Bone marrow (tissue), 2 donors: ENCODE data around the gene GBE1.
"Not testable (repeated sequence)": the region's sequence is repeated elsewhere in the genome, so short reads cannot be mapped to it uniquely, and the experiment has no call there.

Experiments
- DNase-seq, 2 donors: peaks; one replicate each; lab custom pipeline; 2025; lab: John Stamatoyannopoulos, UW

GBE1 gene

DNA sequence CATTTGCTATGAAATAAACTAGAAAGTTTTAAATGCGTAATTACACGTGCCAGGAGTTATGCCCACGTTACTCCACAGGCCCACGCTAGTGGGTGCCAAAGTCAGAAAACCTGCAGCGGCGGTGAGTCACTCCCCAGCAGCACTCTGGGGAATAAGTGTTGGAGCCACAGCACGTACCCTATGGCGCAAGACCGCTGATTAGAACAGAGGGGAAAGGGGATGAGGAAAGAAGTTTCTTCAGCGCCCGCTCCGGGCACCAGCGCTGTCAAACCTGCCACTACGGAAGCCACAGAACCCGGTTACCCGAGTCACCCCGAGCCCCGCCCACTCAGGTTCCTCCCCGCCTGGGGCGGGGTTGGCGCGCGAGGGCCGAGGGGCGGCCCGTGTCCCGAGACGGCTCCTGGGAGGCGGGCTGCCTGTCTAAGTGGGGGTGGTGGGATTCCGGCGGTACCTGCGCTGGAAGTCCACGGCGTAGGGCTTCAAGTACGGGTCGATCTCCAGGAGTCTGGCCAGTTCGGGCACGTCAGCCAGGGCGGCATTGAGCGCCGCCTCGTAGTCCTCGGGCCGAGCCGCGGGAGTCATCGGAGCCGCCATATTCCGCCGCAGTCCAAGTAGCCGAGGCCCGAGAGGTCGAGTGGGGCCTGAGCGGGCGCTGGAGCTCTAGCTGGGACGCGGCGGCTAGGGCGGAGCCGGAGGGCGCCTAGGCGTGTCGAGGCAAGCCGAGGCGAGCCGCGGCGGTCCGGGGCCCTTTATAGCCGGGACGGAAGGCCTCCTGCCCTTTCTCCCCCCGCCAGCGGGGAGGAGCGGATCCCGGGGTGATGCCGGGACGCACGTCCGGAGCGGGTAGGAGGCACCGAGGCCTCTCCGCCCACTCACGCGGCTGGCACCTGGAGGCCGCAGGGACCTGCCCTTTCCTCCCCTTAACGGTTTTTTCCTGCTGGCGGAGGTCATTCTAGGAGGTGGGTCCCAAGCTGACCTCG, at the start of gene GBE1:
GBE1 (minus strand) TSS at position 722 of the 980 bp plus-strand sequence; CDS start at position 594, 128 bp downstream.
- DNase-seq = peak; percentile 96 to 98

DNA sequence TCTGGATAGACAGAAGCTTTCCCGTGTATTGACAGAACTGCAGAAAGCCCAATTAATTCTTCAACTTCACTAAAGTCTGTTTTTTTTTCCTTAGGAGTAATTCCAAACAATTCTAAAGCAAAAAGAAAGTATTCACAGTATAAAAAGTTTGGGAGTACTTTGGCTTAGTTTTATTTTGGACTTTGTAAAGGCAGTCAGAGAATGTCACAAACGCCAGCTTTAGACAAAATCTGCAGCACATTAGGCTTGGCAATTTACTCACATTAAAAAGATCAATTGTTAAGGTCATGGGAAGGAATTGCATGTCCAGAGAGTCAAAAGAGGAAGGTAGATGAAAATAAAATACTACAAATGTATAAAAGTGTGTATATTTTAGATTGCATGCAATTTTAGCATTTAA, 47.5 kb upstream of the GBE1 start:
- no peak for DNase-seq

DNA sequence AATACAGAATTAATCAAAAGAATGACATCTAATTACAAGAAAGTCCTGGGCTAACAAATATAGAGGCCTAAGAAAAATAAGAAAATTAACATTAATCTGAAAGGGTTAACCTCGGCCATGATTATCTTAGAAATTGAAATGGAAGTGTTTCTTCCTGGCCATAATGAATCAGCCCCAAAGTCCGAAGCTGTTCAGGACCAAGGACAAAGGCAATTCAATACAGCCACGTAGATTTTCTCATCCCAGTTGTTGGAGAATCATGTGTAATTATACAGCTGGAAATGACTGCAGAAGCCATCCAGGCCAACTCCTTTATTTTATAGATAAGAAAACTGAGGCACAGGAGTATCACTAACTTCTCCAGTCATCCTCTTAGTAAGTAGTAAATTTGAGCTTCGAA, 38.0 kb upstream of the GBE1 start:
- no peak for DNase-seq

DNA sequence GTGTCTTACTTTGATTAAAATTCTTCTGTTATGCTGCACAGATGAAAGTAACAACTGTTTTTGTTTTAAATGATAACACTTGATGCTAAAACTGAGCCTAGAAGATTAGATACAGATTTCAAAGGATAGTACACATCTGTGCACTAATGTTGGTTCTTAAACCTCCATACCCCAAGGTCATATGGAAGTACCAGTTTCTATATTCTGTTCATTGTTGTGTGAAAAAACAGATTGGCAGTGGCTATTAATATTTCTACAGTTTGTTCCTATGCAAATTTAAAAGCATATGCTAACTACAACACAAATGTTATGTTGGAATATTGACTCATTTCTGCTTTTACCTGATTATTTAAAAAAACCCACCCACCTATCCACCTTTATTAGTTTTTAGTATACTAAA, 32.0 kb upstream of the GBE1 start:
- no peak for DNase-seq

DNA sequence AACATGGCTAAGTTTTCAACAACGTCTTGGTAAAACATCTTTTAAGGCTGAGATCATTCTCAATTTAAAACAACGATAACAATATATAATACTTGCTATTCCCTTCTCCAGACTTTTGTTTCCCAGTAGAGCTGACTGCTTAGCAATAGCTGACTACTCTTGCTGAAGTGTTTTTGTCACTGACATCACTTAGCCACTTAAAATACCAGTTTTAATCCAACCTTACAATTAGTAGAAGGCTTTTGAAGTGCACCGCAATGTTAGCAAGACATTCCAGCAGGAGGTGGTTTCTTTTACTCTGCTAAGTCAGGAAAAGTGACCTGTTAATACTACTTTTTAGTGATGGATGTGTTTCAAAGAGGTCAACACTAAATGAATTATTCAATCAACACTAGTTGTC, 28.7 kb upstream of the GBE1 start:
- DNase-seq = no peak

DNA sequence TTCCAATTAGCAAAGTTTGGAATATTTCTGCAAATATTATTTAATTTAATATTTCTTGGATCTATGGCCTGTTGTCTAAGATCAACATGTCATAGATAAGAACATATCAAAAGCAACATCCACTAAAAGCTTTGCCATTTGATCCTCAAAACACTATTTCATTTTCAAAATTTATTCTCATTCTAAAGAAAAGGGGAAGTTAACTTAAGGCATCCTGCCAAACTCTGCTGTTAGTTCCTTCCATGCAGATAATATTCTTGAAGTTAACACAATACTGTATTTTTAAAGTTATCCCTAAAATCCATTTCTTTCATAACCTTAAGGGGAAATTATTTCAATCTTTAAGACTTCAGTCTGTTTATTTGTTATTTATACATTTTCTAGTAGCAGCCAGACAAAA, 28.2 kb upstream of the GBE1 start:
- peak in 1 of 2 donors; percentile 53 for DNase-seq

DNA sequence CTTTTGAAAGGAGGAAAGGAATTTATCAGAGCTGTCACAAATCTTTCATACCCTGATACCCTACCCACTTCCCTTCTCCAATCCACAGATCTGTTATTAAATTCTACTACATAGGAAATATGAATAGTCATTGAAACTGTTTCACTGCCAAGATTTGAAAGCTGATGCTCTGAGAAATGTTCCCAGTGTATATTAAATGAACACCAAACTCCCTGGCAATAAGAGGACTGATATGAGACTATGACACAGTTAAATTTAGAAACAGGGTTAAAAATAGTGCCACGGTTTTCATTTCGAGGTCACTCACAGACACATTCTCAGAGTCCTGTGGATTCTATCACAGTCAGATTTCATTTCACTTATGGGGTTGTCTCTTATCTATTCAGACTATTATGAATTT, 27.2 kb upstream of the GBE1 start:
- DNase-seq = peak in 1 of 2 donors; percentile 11

DNA sequence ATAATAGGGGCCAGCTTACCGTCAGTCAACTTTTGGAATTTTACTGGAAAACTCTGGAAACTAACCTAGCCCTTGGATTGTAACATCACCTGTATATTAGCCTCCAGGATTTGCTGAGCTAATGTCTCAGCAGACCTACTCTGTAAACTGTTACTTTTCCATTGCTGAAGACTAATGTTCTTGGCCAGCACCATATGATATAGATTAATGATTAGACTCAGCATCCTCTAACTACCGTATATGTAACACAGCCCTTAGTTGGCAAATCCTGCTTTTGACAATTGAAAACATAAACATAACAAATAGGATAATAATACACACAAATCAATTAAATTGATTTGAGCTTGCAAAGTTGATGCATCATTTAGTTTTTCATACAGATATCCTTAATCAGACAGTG, 26.6 kb upstream of the GBE1 start:
- DNase-seq = no peak

DNA sequence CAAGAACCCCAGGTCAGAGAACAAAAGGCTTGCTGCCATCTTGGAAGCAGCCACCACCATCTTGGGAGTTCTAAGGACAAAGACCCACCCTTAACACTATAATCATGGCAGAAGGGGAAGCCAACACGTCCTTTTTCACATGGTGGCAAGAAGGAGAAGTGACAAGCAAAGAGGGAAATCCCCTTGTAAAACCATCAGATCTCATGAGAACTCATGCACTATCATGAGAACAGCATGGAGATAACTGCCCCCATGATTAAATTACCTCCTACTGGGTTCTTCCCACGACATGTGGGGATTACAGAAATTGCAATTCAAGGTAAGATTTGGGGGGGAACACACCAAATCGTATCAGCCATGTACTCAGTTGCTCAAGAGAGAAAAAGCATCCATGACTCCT, 21.1 kb upstream of the GBE1 start:
- no peak for DNase-seq

DNA sequence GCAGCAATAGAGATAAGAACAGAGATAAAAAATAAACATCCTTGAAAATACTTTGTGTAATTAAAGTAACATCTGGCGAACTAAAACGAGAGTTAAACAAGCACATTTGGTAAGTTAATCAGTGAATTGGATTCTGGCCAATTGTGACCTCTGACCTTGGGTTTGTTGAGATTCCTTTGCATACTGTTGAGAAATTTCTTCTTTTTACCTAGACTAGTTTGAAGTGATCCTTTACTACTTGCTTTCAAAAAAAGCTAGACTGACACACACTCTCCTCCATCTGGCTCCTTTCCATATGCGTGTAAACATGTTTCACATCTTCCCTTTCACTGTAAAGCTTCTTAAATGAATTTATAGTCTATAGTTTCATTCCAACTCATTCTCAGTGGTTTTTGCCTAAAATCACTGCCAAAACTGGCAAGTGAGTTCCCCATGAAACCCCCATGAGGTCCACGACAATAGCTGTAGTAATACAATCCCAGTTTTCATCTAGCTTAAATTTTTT, 17.3 kb upstream of the GBE1 start:
- DNase-seq = no peak

DNA sequence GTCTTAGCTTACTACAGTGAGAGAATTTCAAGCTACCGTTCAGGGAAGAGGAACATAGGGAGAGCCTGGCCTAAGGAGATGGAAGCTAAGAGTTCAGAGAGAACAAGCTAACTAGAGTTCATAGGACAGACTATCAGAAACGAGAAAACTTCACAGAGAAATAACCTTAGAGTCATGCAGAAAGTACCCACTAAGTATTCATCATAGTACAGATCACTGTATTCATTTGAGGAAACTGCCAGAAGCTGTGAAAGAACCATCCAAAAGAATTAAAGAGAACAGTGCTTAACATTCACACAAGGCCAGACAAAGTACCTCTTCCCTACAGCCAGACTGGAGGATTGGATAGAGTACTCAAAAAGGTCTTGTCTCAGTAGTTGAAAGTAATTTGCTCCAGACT, 15.2 kb upstream of the GBE1 start:
- DNase-seq = no peak

DNA sequence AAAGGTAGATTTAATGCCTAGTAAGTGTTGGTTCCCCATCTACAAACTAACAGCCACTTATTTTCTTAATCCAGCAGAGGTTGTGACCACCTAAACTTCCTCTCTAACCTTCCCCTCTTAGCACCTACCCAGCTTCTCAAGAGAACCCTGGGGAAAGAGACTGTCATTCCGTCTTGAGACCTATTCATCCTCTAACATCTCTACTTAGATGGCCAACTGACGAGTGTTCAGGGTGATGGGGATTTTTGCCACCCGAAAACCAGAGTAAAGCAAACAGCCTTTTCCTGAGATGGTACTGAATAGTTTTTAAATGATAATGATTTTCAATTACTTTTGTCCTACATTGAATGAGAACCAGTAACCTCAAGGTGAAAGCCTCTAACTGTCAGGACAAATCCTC, 9.3 kb upstream of the GBE1 start:
- DNase-seq = no peak

DNA sequence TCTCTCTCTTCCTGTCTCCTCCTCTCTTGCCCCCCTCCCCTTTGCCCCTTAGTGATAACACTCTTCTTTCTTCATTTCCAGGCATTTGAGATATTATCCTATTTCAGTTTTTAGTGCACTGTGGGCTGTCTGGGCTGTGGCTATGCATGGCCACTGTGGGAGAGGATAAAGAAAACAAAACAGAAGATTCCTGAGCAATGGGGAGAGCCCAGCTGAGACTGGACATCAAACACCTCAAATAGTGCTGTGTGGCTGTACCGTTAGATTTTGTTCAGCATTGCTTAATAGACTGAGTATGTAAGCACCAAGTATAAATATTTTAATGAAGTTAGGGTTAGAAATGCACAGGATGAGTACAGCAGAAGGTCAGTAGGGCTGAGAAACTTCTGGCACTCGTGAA, 7.9 kb upstream of the GBE1 start:
- DNase-seq = no peak

DNA sequence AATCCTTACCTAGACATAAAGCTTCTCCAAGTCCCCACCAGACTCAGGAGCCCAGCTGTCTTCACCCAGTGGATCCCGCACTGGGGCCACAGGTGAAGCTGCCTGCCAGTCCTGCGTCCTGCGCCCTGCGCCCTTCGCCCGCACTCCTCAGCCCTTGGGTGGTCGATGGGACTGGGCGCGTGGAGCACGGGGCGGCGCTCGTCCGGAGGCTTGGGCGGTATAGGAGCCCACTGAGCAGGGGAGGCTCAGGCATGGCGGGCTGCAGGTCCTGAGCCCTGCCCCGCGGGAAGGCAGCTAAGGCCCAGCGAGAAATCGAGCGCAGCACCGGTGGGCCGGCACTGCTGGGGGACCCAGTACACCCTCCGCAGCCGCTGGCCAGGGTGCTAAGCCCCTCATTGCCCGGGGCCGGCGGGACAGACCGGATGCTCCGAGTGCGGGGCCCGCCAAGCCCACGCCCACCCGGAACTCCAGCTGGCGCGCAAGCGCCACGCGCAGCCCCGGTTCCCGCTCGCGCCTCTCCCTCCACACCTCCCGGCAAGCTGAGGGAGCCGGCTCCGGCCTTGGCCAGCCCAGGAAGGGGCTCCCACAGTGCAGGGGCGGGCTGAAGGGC, 5.9 kb upstream of the GBE1 start:
- DNase-seq = not testable (repeated sequence)

DNA sequence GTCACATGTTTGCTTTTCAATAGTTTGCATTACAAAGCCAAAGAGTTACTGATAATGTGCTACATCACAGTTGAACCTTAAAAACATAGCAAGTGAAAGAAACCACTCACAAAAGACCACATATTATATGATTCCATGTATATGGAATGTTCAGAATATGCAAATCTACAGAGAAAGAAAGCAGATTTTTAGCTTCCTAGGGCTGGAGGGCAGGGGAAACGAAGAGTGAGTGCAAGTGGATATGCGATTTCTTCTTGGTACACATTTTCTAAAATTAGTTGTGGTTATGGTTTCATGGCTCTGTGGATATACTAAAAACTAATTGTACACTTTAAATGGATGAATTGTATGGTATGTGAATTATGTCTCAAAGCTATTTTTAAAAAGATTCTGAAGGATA, 4.0 kb upstream of the GBE1 start:
- DNase-seq = no peak

DNA sequence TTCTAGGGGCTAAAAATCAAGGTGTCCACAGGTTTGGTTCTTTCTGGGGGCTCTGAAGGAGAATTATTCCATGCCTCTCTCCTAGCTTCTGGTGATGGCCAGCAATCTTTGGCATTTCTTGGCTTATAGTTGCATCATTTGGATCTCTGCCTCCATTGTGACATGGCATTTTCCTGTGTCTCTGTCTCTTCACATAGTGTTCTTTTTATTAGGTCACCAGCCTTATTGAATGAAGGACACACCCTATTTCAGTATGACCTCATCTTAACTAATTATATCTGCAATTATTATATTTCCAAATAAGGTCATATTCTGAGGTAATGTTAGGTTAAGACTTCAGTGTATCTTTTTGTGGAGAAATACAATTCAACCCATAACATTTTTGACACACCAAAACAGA, 3.2 kb upstream of the GBE1 start:
- no peak for DNase-seq

DNA sequence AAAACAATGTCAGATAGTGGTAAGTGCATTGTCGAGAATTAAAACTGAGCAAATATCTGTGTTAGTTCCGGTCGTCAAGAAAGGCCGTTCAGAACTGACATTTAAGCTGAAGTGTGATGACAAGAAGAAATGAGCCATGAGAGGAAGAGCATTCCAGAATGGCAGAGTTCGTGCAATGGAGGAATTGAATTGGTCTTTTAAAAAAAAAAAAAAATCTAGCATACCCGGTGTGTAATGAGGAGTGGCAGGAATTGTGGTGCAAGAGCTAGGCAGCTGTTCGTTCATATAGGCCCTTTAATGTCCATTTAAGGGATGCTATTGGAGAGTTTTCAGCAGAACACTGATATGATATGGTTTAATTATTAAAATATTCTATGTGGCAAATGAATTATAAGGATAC, 2.6 kb upstream of the GBE1 start:
- DNase-seq = no peak

DNA sequence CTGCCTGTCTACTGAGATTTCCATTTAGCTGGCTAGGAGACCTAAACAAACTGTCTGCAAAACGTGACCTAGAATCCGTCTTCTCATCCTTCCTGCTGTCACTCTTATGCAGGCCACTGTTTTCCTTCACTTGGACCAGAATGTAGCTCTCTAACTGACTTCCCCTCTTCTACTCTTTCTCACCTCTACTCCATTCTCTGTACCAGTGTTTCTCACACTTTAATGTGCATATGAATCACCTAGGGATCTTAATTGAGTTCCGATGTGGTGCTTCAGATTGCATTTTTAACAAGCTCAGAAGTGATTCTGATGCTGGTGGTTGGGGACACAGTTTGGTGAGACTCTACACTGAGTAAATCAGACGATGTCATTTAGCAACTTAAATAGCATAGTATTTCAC, 1.6 kb upstream of the GBE1 start:
- DNase-seq = peak in 1 of 2 donors; percentile 24

DNA sequence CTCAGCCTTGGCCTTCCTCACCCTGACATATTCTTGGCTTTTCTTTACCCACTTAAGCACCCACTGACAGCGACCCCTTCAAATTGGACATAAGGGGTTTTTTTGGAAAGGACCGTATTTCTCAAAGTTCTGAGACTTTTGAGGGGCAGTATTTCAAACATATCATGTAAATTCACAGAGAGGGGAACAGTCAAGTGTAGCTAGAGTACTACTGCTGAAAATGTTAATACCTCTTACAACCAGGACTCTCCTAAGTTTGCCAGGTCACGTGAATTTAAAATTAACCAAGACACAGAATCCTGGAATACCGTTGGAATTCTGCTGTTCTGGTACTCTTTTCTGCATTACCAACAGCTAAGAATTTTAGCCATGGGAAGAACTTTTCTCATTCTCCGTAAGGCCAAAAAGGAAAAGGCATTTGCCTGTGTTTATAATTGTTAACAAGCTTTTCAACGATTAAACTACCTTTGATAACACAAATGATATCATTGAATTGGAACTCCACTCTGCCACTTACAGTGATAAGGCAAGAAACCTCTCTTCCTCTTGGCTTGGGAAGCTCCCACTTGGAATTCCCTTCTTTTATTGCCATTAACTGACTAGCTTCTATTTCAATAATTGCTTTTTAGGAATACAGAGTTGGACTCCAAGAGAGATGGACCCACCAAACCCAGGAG, 597 bp upstream of the GBE1 start:
- DNase-seq = no peak

DNA sequence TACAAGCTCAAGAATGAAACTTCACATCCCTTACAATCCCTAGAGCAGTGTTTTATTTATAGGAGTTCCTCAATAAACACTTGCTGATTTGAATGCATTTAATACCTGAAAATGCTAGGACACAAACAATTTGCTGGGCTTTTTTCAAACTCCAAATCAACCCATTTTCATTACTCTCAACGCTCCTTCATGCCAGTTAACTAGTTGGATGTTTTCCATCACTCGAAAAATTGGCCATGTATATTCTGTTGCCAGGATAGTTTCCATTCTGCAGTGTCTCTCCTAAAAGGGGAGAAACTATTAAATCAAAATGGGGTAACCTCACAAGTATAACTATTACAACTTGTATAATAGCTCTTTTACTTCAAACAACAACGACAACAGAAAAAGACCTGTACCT, 1.2 kb downstream of the GBE1 start:
- no peak for DNase-seq

DNA sequence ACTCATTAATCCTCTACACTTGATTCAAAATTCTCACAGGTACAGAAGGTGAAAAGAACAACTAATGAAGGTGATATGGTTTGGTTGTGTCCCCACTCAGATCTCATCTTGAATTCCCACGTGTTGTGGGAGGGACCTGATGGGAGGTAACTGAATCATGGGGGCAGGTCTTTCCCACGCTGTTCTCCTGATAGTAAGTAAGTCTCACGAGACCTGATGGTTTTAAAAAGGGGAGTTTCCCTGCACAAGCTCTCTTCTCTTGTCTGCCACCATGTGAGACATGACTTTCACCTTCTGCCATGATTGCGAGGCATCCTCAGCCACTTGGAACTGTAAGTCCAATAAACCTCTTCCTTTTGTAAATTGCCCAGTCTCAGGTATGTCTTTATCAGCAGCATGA, 2.7 kb downstream of the GBE1 start:
- not testable (repeated sequence) for DNase-seq

DNA sequence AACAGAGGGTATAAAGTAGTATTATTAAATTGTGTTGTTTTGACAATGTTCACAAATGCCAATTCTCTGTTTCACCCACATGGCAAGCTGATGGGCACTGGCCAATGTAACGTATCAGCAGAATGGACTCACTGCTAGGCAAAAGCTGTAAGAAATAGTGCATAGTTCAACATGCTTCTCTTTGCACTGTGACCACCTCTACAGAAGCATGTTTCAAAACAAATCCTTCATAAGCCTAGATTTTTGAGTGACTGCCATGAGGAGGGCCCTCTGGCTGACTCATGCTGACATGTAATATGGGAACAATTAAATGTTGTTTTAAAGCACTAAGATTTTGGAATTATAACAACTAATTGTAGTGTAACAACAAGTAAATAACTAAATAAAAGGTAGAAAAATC, 3.2 kb downstream of the GBE1 start:
- DNase-seq = no peak
